GM19395 (cell line): ENCODE data around the gene MSTO1.
"Not testable (repeated sequence)": the region's sequence is repeated elsewhere in the genome, so short reads cannot be mapped to it uniquely, and the experiment has no call there.

Source experiments
- ATAC-seq: cut with Tn5 transposase; IDR thresholded peaks from one replicate; pipeline ENCODE4 v1.9.1; 2021; ENCODE audit warnings: mild to moderate bottlenecking, moderate library complexity; ENCODE audit not compliant: unreplicated experiment

Gene MSTO1

GRCh38 chr1:155609515-155610256 is at the start of gene MSTO1:
TSS of gene MSTO1 (plus strand) at chr1:155610218. CDS start at chr1:155610249, 31 bp downstream.
- ATAC-seq = peak; percentile 90

- peak; percentile 35 for ATAC-seq
Measured at GRCh38 chr1:155561779-155562580, 48.0 kb upstream of the MSTO1 start.

GRCh38 chr1:155562581-155563376 is 47.2 kb upstream of the MSTO1 start, which contains the start of gene ASH1L:
TSS of gene ASH1L (minus strand) at chr1:155562803. CDS start at chr1:155521519, 41,284 bp downstream.
- peak; percentile 78 for ATAC-seq

GRCh38 chr1:155563377-155564022 is 46.5 kb upstream of the MSTO1 start:
- ATAC-seq = not testable (repeated sequence)

- ATAC-seq = no peak
Measured at GRCh38 chr1:155569988-155570592, 39.9 kb upstream of the MSTO1 start.

GRCh38 chr1:155570593-155570990 is 39.4 kb upstream of the MSTO1 start:
- no peak for ATAC-seq

- ATAC-seq = no peak
Measured at GRCh38 chr1:155574077-155574476, 35.9 kb upstream of the MSTO1 start.

- not testable (repeated sequence) for ATAC-seq
Measured at GRCh38 chr1:155575608-155576007, 34.4 kb upstream of the MSTO1 start.

GRCh38 chr1:155583846-155584245 is 26.2 kb upstream of the MSTO1 start:
- not testable (repeated sequence) for ATAC-seq

GRCh38 chr1:155589282-155589681 is 20.7 kb upstream of the MSTO1 start:
- not testable (repeated sequence) for ATAC-seq

GRCh38 chr1:155590516-155591247 is 19.3 kb upstream of the MSTO1 start:
- not testable (repeated sequence) for ATAC-seq

- no peak for ATAC-seq
Measured at GRCh38 chr1:155591770-155592169, 18.2 kb upstream of the MSTO1 start.

GRCh38 chr1:155595877-155596474 is 14.0 kb upstream of the MSTO1 start:
- ATAC-seq = not testable (repeated sequence)

- no peak for ATAC-seq
Measured at GRCh38 chr1:155596864-155597263, 13.2 kb upstream of the MSTO1 start.

- no peak for ATAC-seq
Measured at GRCh38 chr1:155598842-155599331, 11.1 kb upstream of the MSTO1 start.

GRCh38 chr1:155599828-155600572 is 10.0 kb upstream of the MSTO1 start:
- ATAC-seq = not testable (repeated sequence)

GRCh38 chr1:155607708-155608107 is 2.3 kb upstream of the MSTO1 start:
- no peak for ATAC-seq

- no peak for ATAC-seq
Measured at GRCh38 chr1:155608888-155609225, 1.2 kb upstream of the MSTO1 start.
